GM23338 (cell line): ENCODE measurements around the gene RBM33. TPM values are rescaled to one million over a fixed set of nuclear protein-coding genes. Genes with fewer than 3 reads are reported as not detected.

Source experiments
- ATAC-seq: fragments of 200-7000 bp; cut with Tn5 transposase; 3 replicates; pipeline ENCODE4 v1.9.1; 2020
- DNase-seq: peaks from one replicate; pipeline ENCODE4 v3.0.0-alpha.2; 2015; ENCODE audit warnings: low spot score
- H2AFZ ChIP-seq: fragments of 200-600 bp; sonication (generic); 2 replicates; pipeline ENCODE4 v1.8.0; 2016; ENCODE audit warnings: antibody characterized with exemption, mild to moderate bottlenecking, moderate library complexity
- H3F3A ChIP-seq: fragments of 200-600 bp; sonication (generic); replicated peaks from 2 replicates; pipeline ENCODE4 v1.8.0; 2017; ENCODE audit warnings: antibody characterized with exemption, mixed run types, low read depth
- H3K27ac ChIP-seq: fragments of 200-600 bp; sonication (generic); 2 replicates; pipeline ENCODE4 v1.6.1; 2016; ENCODE audit warnings: low read depth
- H3K27me3 ChIP-seq: fragments of 200-600 bp; sonication (generic); 2 replicates; pipeline ENCODE4 v1.8.0; 2016; ENCODE audit warnings: mild to moderate bottlenecking, mixed run types, moderate library complexity; ENCODE audit not compliant: insufficient read depth
- H3K36me3 ChIP-seq: fragments of 200-600 bp; sonication (generic); 2 replicates; pipeline ENCODE4 v1.8.0; 2016; ENCODE audit warnings: mild to moderate bottlenecking; ENCODE audit not compliant: insufficient read depth
- H3K4me1 ChIP-seq: fragments of 200-600 bp; sonication (generic); 2 replicates; pipeline ENCODE4 v1.8.0; 2016; ENCODE audit warnings: mild to moderate bottlenecking, moderate library complexity; ENCODE audit not compliant: insufficient read depth
- H3K4me2 ChIP-seq: fragments of 200-600 bp; sonication (generic); 2 replicates; pipeline ENCODE4 v1.7.1; 2017; ENCODE audit warnings: mixed run types
- H3K4me3 ChIP-seq: fragments of 200-600 bp; sonication (generic); 2 replicates; pipeline ENCODE4 v1.6.1; 2016; ENCODE audit warnings: mixed run types
- H3K79me2 ChIP-seq: fragments of 200-600 bp; sonication (generic); replicated peaks from 2 replicates; pipeline ENCODE4 v1.8.0; 2017; ENCODE audit warnings: mild to moderate bottlenecking; ENCODE audit not compliant: insufficient read depth
- H3K9me2 ChIP-seq: fragments of 200-600 bp; sonication (generic); 2 replicates; pipeline ENCODE4 v1.8.0; 2017; ENCODE audit not compliant: insufficient read depth
- H4K20me1 ChIP-seq: fragments of 200-600 bp; sonication (generic); replicated peaks from 2 replicates; pipeline ENCODE4 v1.8.0; 2017; ENCODE audit warnings: mild to moderate bottlenecking; ENCODE audit not compliant: insufficient read depth
- H3K27ac Mint-ChIP-seq: 2 replicates; pipeline ENCODE4 v1.8.0; 2020; ENCODE audit warnings: inconsistent platforms, mild to moderate bottlenecking, moderate library complexity, mixed read lengths
- H3K27me3 Mint-ChIP-seq: 3 replicates; pipeline ENCODE4 v1.8.0; 2022; ENCODE audit warnings: low read depth, mild to moderate bottlenecking, moderate library complexity, mixed read lengths, inconsistent platforms; ENCODE audit not compliant: insufficient read depth, poor library complexity
- H3K36me3 Mint-ChIP-seq: 3 replicates; pipeline ENCODE4 v1.8.0; 2021; ENCODE audit warnings: low read depth, mild to moderate bottlenecking, inconsistent platforms, moderate library complexity, mixed read lengths
- H3K4me1 Mint-ChIP-seq: 3 replicates; pipeline ENCODE4 v1.8.0; 2020; ENCODE audit warnings: mild to moderate bottlenecking, inconsistent platforms, mixed read lengths
- H3K4me3 Mint-ChIP-seq: 3 replicates; pipeline ENCODE4 v1.8.0; 2021; ENCODE audit warnings: moderate library complexity, mild to moderate bottlenecking, inconsistent platforms, mixed read lengths
- H3K9me3 Mint-ChIP-seq: 3 replicates; pipeline ENCODE4 v1.8.0; 2020; ENCODE audit warnings: moderate library complexity, mild to moderate bottlenecking, inconsistent platforms, mixed read lengths
- CREB1 ChIP-seq: fragments of 250-450 bp; sonication (Bioruptor Pico); IDR thresholded peaks from 2 replicates; pipeline ENCODE4 v1.5.0; 2020; ENCODE audit warnings: low read depth, mild to moderate bottlenecking, moderate library complexity
- CTCF ChIP-seq, 2 experiments: fragments of 200-600 bp in 1 of 2; sonication (generic) in 1 of 2; conservative IDR thresholded peaks; 2 replicates each; pipeline versions ENCODE4 v1.5.1 to v1.6.1; 2016 to 2017; ENCODE audit warnings: antibody characterized with exemption in 2 of 2, low read depth in 2 of 2, mild to moderate bottlenecking in 2 of 2, moderate library complexity in 1 of 2
- EZH2phosphoT487 ChIP-seq: fragments of 200-600 bp; sonication (generic); IDR thresholded peaks from one replicate; pipeline ENCODE4 v1.8.1; 2018; ENCODE audit warnings: antibody characterized with exemption; ENCODE audit not compliant: unreplicated experiment
- ZNF462 ChIP-seq: fragments of 250-450 bp; sonication (Bioruptor Pico); IDR thresholded peaks from 2 replicates; pipeline ENCODE4 v1.5.0; 2020; ENCODE audit warnings: mild to moderate bottlenecking, moderate library complexity
- polyA plus RNA-seq: library from polyadenylated mRNA; unstranded; fragments of >200 nt; fragmentation: Nextera tagmentation; extraction: Ambion mirVana; gene quantifications from 2 replicates; pipeline ENCODE4 v1.2.1, GENCODE V29; 2016
- total RNA-seq: library from RNA; depleted of rRNA; stranded (reverse); fragments of >200 nt; shearing (Covaris generic); gene quantifications from 2 replicates; pipeline ENCODE4 v1.2.3, GENCODE V29; 2014

RBM33 gene
- total and polyA plus RNA-seq, 2 experiments from 2014 or later: 47.7 to 94.7 TPM

DNA sequence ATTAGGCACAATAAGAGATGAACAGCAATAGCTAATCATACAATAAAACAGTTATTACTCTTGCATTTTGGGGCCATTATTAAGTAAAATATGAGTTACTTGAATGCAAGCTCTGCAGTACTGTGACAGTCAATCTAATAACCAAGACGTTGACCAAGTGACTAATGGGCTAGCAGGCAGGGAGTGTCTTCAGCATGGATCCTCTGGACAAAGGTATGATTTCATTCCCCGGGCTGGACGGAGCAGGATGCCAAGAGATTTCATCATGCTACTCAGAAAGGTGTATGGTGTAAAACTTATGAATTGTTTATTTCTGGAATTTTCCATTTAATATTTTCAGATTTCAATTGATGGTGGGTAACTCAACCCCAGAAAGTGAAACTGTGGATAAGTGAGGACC is 86.9 kb downstream of the RBM33 start:
- H3K27ac ChIP-seq: no peak overlapping the region
- ATAC-seq (no peak), DNase-seq (no peak)
- no peaks in the 10 kb centered on the region for H3K9me3 Mint-ChIP-seq
- H3K4me3 ChIP-seq: no peak overlapping the region
- peaks cover 55% of the 10 kb centered on the region for H3K79me2 ChIP-seq
- no peak overlapping the region; the same call in 1 of the 2 replicates for H3K27ac Mint-ChIP-seq
- no peaks in the 10 kb centered on the region for H3K4me1 ChIP-seq
- H3K9me2 ChIP-seq: no peaks in the 10 kb centered on the region
- no peak for TF ChIP-seq CTCF (conservative IDR thresholded peaks at IDR 0.05; ENCODE audit: low read depth in 2 of 2)
- TF ChIP-seq CREB1 (CRISPR knock-in tag): no peak
- no peak for TF ChIP-seq EZH2phosphoT487
- no peak for TF ChIP-seq ZNF462
- H4K20me1 ChIP-seq: peaks cover 37% of the 10 kb centered on the region
- H3K4me3 Mint-ChIP-seq: no peak overlapping the region
- H3K27me3 ChIP-seq: no peaks in the 10 kb centered on the region
- H2AFZ ChIP-seq: no peak overlapping the region
- 0 out of 3 replicates have a peak, but pooled peaks cover 4% of the 10 kb centered on the region for H3K36me3 Mint-ChIP-seq
- H3K36me3 ChIP-seq: no peaks in the 10 kb centered on the region
- H3K27me3 Mint-ChIP-seq: no peaks in the 10 kb centered on the region
- no peaks in the 10 kb centered on the region for H3F3A ChIP-seq
- H3K4me1 Mint-ChIP-seq: peaks cover 4% of the 10 kb centered on the region; the same call in 1 of the 3 replicates
- H3K4me2 ChIP-seq: no peak overlapping the region
